GM23338 (cell line): Measurements from ENCODE around the gene ST6GALNAC6.

Source experiments
- CREB1 ChIP-seq: fragments of 250-450 bp; sonication (Bioruptor Pico); IDR thresholded peaks from 2 replicates; pipeline ENCODE4 v1.5.0; 2020; ENCODE audit warnings: low read depth, mild to moderate bottlenecking, moderate library complexity
- EZH2 ChIP-seq: fragments of 200-600 bp; sonication (generic); IDR thresholded peaks from one replicate; pipeline ENCODE4 v1.8.0; 2017; ENCODE audit warnings: antibody characterized with exemption, mild to moderate bottlenecking, low read depth; ENCODE audit not compliant: unreplicated experiment
- EZH2phosphoT487 ChIP-seq: fragments of 200-600 bp; sonication (generic); IDR thresholded peaks from one replicate; pipeline ENCODE4 v1.8.1; 2018; ENCODE audit warnings: antibody characterized with exemption; ENCODE audit not compliant: unreplicated experiment
- NANOG ChIP-seq: IDR thresholded peaks from 2 replicates; pipeline ENCODE4 v1.6.1; 2016; ENCODE audit warnings: antibody characterized with exemption, borderline replicate concordance
- POLR2AphosphoS5 ChIP-seq: IDR thresholded peaks from 2 replicates; pipeline ENCODE4 v1.6.1; 2016; ENCODE audit warnings: antibody characterized with exemption, low read depth
- REST ChIP-seq: IDR thresholded peaks from one replicate; pipeline ENCODE4 v1.6.1; 2018; ENCODE audit warnings: antibody characterized with exemption; ENCODE audit not compliant: unreplicated experiment
- STAT1 ChIP-seq: IDR thresholded peaks from one replicate; pipeline ENCODE4 v1.6.1; 2016; ENCODE audit warnings: antibody characterized with exemption; ENCODE audit not compliant: unreplicated experiment
- ZNF462 ChIP-seq: fragments of 250-450 bp; sonication (Bioruptor Pico); IDR thresholded peaks from 2 replicates; pipeline ENCODE4 v1.5.0; 2020; ENCODE audit warnings: mild to moderate bottlenecking, moderate library complexity
- TF ChIP-seq, protein P1 (sequence below), 2 experiments: fragments of 200-600 bp in 1 of 2; sonication (generic) in 1 of 2; conservative IDR thresholded peaks; 2 replicates each; pipeline versions ENCODE4 v1.5.1 to v1.6.1; 2016 to 2017; ENCODE audit warnings: antibody characterized with exemption in 2 of 2, low read depth in 2 of 2, mild to moderate bottlenecking in 2 of 2, moderate library complexity in 1 of 2

DNA sequence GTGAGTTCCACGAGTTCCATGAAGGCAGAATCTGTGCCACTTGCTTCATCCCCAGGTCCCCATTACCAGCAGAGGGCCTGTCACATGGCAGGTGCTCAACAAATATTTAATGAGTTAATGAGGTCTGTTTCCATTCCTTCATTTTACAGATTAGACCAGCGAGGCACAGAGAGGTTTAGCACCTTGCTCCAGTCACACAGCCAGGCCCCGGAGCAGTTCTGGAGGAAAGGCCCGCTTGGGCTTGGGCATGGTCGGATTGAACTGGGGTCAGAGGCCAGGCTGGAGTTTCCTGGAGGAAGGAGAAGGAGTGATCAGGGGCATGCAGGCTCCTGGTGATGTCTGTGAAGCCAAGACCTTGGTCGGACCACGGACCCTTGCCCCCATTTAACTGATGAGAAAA, 21.4 kb upstream of the ST6GALNAC6 start:
- TF ChIP-seq POLR2AphosphoS5, result no peak
- TF ChIP-seq, protein P1, sequence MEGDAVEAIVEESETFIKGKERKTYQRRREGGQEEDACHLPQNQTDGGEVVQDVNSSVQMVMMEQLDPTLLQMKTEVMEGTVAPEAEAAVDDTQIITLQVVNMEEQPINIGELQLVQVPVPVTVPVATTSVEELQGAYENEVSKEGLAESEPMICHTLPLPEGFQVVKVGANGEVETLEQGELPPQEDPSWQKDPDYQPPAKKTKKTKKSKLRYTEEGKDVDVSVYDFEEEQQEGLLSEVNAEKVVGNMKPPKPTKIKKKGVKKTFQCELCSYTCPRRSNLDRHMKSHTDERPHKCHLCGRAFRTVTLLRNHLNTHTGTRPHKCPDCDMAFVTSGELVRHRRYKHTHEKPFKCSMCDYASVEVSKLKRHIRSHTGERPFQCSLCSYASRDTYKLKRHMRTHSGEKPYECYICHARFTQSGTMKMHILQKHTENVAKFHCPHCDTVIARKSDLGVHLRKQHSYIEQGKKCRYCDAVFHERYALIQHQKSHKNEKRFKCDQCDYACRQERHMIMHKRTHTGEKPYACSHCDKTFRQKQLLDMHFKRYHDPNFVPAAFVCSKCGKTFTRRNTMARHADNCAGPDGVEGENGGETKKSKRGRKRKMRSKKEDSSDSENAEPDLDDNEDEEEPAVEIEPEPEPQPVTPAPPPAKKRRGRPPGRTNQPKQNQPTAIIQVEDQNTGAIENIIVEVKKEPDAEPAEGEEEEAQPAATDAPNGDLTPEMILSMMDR (conservative IDR thresholded peaks at IDR 0.05; ENCODE audit: low read depth in 2 of 2), result no peak
- no peak for TF ChIP-seq REST
- TF ChIP-seq STAT1, result no peak
- no peak for TF ChIP-seq ZNF462
- no peak for TF ChIP-seq NANOG
- TF ChIP-seq EZH2, result no peak
- TF ChIP-seq EZH2phosphoT487, result no peak
- no peak for TF ChIP-seq CREB1 (CRISPR knock-in tag)
